ENCODE measurements around the gene HLA-DOB.

- TF ChIP-seq TAF1 (IDR thresholded peaks at IDR 0.05; ENCODE audit: borderline replicate concordance, low read depth, low read length): no peak
- no peak for TF ChIP-seq POLR2AphosphoS5 (IDR thresholded peaks at IDR 0.05; ENCODE audit: low read depth, low read length)
Observed at GRCh38 chr6:32827025-32827424, 10.2 kb upstream of the HLA-DOB start.

Measured in GM12892 (cell line).